Retinal pigment epithelial cell (primary cell): ENCODE data around the gene NEXN.

Source experiments
- DNase-seq: peaks from one replicate; pipeline ENCODE4 v3.0.0-alpha.2; 2010; ENCODE audit warnings: low read depth
- H3K4me3 ChIP-seq: 2 replicates; pipeline ENCODE4 v1.5.1; 2011; ENCODE audit warnings: mild to moderate bottlenecking, low read length, control low read depth, moderate library complexity
- CTCF ChIP-seq: conservative IDR thresholded peaks from 2 replicates; pipeline ENCODE4 v1.5.1; 2011; ENCODE audit warnings: low read depth, low read length, control low read depth, inconsistent platforms

The NEXN gene

GRCh38 chr1:77945345-77945744 lies 56.9 kb downstream of the NEXN start:
- no peak for TF ChIP-seq CTCF
- H3K4me3 ChIP-seq = no peak overlapping the region
- no peak for DNase-seq

DNA sequence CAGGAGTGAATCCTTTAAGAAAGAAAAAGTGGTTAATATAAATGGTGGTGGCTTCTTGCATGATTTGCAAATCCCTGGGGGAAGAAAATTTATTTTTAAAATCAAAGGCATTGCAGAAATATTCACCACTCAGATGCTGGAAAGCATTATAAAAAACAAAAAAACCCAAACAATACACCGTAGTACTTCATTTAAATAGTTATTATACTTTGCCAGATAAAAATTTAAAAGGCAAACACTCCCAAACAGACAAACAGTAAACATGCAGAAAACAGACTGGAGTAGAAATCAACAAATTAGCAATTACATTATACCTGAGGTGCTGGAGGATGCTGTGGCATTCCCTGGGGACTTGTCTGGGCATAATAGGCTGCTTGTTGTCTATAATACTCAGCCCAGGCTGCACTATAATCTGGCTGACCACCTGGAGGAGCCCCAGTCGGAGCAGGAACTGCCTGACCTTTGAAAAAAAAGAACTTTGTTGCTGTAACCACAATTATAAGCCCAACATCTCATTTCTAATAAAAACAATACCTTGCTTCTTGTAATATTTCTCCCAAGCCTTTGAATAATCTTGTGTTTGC lies 60.5 kb downstream of the NEXN start:
- no peak overlapping the region for H3K4me3 ChIP-seq
- peak; percentile 22 for DNase-seq
- peak; percentile 53 for TF ChIP-seq CTCF

DNA sequence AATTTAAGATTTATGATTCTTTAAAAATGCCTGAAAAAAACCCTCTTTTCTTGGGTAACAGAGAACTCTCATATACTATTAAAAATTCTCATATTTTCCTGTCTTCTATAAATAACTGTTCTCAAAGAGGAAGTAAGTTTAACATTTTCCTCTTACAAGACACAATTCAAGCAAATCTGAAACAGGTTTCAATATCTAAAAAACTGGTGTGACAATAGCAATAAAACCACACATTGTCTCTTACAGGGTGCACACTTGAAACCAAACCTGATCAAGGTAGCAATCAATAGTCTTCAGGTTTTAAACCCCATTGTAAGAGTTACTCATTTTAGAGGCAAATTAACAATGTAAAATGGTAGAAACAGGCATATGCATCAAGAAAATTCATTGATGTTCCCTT lies 62.4 kb downstream of the NEXN start:
- no peak for DNase-seq
- H3K4me3 ChIP-seq = no peak overlapping the region
- TF ChIP-seq CTCF = no peak

GRCh38 chr1:77951328-77951727 lies 62.9 kb downstream of the NEXN start:
- no peak for TF ChIP-seq CTCF
- H3K4me3 ChIP-seq = no peak overlapping the region
- DNase-seq = no peak

- no peak for TF ChIP-seq CTCF
- no peak overlapping the region for H3K4me3 ChIP-seq
- no peak for DNase-seq
Measured at GRCh38 chr1:77953907-77954306, 65.5 kb downstream of the NEXN start.

DNA sequence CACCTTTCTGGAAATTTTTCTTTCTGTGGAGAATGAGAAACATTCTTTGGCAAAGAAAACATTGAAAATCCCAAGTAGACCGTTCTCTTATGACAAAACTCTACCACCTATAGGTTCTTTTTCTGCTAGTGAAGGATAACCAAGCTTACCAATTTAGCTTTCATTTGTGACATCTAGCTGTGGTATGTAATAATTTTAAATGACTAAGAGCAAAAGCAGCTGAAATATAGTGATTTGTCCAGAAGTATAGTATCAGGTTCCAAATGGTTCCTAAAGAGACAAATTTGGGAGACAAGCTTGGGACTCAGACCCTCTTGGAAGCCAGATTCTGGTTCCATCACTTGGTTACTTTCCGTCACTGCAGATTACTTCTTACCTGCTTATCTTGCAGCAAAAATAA lies 66.1 kb downstream of the NEXN start:
- no peak for DNase-seq
- H3K4me3 ChIP-seq = no peak overlapping the region
- TF ChIP-seq CTCF = no peak

DNA sequence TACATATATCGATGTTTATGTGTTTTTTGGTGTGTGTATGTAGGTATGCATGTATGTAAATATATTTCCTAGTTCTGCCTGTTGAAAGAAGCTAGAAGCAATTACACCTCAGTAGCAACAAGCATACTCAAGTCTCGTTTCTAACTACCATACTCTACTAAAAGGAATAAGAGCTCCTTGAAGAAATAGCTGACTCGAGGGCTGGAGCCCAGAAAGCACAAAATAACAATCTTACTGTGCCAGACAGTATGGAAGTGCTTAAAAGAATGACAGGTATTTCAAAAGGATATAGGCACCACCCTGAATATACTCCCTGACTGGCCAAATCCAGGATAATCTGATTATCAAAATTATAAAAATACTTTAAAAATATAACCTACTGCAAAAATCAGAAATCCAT lies 67.3 kb downstream of the NEXN start:
- no peak overlapping the region for H3K4me3 ChIP-seq
- DNase-seq = no peak
- TF ChIP-seq CTCF = no peak
